Measurements from ENCODE around the gene DEFB132.
"Not testable (repeated sequence)": the region's sequence is repeated elsewhere in the genome, so short reads cannot be mapped to it uniquely, and the experiment has no call there.

- TF ChIP-seq EZH2 (IDR thresholded peaks at IDR 0.05; ENCODE audit: insufficient read depth, poor library complexity, severe bottlenecking); EZH2phosphoT487 (IDR thresholded peaks at IDR 0.05; ENCODE audit: insufficient read depth, low read depth): not testable (repeated sequence)
Observed at GRCh38 chr20:253447-253846, 4.1 kb upstream of the DEFB132 start.
